ENCODE measurements around the gene PITPNC1. TPM values are rescaled to one million over a fixed set of nuclear protein-coding genes. Genes with fewer than 3 reads are reported as not detected.

Gene PITPNC1
- total and polyA plus RNA-seq, 2 donors (not counting 1 experiment from before 2014, with no cell fraction given), result 4.7 to 26.1 TPM

- peaks cover 38% of the 10 kb centered on the region for H3K4me1 Mint-ChIP-seq
- WGBS (ENCODE audit: insufficient coverage), result 57% methylated on average over 4 of the region's 6 CpGs
- peak overlapping the region; percentile 17 for H3K9ac ChIP-seq (ENCODE audit: low read length)
- ATAC-seq (ENCODE audit: low read depth) (no peak), DNase-seq (no peak)
- no peaks in the 10 kb centered on the region for H3K9me3 Mint-ChIP-seq (ENCODE audit: insufficient read depth)
- peaks cover 0 to 2% of the 10 kb centered on the region in 2 experiments for H3K36me3 ChIP-seq (replicated peaks in 1 of 2; ENCODE audit: control extremely low read depth in 1 of 2, control insufficient read depth in 1 of 2, extremely low read depth in 1 of 2, insufficient read depth in 2 of 2, low read length in 1 of 2)
- no peaks in the 10 kb centered on the region for H4K20me1 ChIP-seq (ENCODE audit: control insufficient read depth, insufficient read depth, low read length, poor library complexity, severe bottlenecking)
- H3K4me3 Mint-ChIP-seq, result peak overlapping the region; percentile 46
- peak overlapping the region in 1 of 5 experiments; percentile 4 for H3K4me3 ChIP-seq (ENCODE audit: control extremely low read depth in 1 of 5, extremely low read depth in 1 of 5, insufficient read depth in 1 of 5, low read depth in 2 of 5, low read length in 4 of 5)
- peak overlapping the region; percentile 68 for H2AFZ ChIP-seq (ENCODE audit: insufficient read depth, low read depth, low read length, poor library complexity, severe bottlenecking)
- intact Hi-C loops (cut with micrococcal nuclease), result no loop called here
- TF ChIP-seq CTCF (IDR thresholded peaks at IDR 0.05) (no peak), EZH2 (IDR thresholded peaks at IDR 0.05; ENCODE audit: borderline replicate concordance, insufficient read depth, low read depth, low read length, poor library complexity, severe bottlenecking) (no peak)
- CTCF ChIA-PET, result interaction anchor here (1.0 kb wide), 1 partner anchor 11 kb away, joined by 5 read pairs; no protein-coding TSS in a partner anchor
- H3K27me3 ChIP-seq (replicated peaks in 1 of 4; ENCODE audit: control extremely low read depth in 1 of 4, control insufficient read depth in 3 of 4, insufficient read depth in 4 of 4, low read length in 3 of 4), result no peaks in the 10 kb centered on the region
- H3K27ac Mint-ChIP-seq, result peak overlapping the region; percentile 82
- no peaks in the 10 kb centered on the region for H3K27me3 Mint-ChIP-seq
- H3K79me2 ChIP-seq (ENCODE audit: control insufficient read depth, insufficient read depth, low read length), result no peaks in the 10 kb centered on the region
- H3K4me2 ChIP-seq (replicated peaks; ENCODE audit: low read depth, low read length, poor library complexity, severe bottlenecking), result peak overlapping the region; percentile 39
- no peaks in the 10 kb centered on the region for H3K9me3 ChIP-seq (ENCODE audit: control extremely low read depth in 1 of 3, control insufficient read depth in 2 of 3, insufficient read depth in 1 of 3, low read length in 2 of 3)
- H3K4me1 ChIP-seq (ENCODE audit: control insufficient read depth in 2 of 2, insufficient read depth in 2 of 2, low read length in 2 of 2), result peaks cover 31% of the 10 kb centered on the region in 2 donors
- POLR2A ChIA-PET, result no interaction called here
- peak overlapping the region; percentile 21 to 67 for H3K27ac ChIP-seq (ENCODE audit: low read length in 2 of 2)
Measured at GRCh38 chr17:67679721-67680120, 302.6 kb downstream of the PITPNC1 start.

- Histone ChIP-seq H4K20me1 (ENCODE audit: control insufficient read depth, insufficient read depth, low read length, poor library complexity, severe bottlenecking) (no peaks in the 10 kb centered on the region), H3K79me2 (ENCODE audit: control insufficient read depth, insufficient read depth, low read length) (no peaks in the 10 kb centered on the region), H3K27ac (ENCODE audit: low read length in 2 of 2) (peak overlapping the region; percentile 32 to 54), H3K4me3 (ENCODE audit: control extremely low read depth in 1 of 5, extremely low read depth in 1 of 5, insufficient read depth in 1 of 5, low read depth in 2 of 5, low read length in 4 of 5) (no peak overlapping the region), H3K27me3 (replicated peaks in 1 of 4; ENCODE audit: control extremely low read depth in 1 of 4, control insufficient read depth in 3 of 4, insufficient read depth in 4 of 4, low read length in 3 of 4) (no peaks in the 10 kb centered on the region), H3K9me3 (ENCODE audit: control extremely low read depth in 1 of 3, control insufficient read depth in 2 of 3, insufficient read depth in 1 of 3, low read length in 2 of 3) (no peaks in the 10 kb centered on the region), H3K9ac (ENCODE audit: low read length) (peak overlapping the region; percentile 10), H3K36me3 (replicated peaks in 1 of 2; ENCODE audit: control extremely low read depth in 1 of 2, control insufficient read depth in 1 of 2, extremely low read depth in 1 of 2, insufficient read depth in 2 of 2, low read length in 1 of 2) (no peaks in the 10 kb centered on the region), H2AFZ (ENCODE audit: insufficient read depth, low read depth, low read length, poor library complexity, severe bottlenecking) (peak overlapping the region; percentile 20), H3K4me1 (ENCODE audit: control insufficient read depth in 2 of 2, insufficient read depth in 2 of 2, low read length in 2 of 2) (peaks cover 31% of the 10 kb centered on the region in 2 donors), H3K4me2 (replicated peaks; ENCODE audit: low read depth, low read length, poor library complexity, severe bottlenecking) (peak overlapping the region; percentile 43)
- DNase-seq (no peak), ATAC-seq (ENCODE audit: low read depth) (peak; percentile 54)
- Mint-ChIP-seq H3K27me3 (no peaks in the 10 kb centered on the region), H3K27ac (peak overlapping the region; percentile 82), H3K4me3 (peak overlapping the region; percentile 51), H3K4me1 (peaks cover 38% of the 10 kb centered on the region), H3K9me3 (ENCODE audit: insufficient read depth) (no peaks in the 10 kb centered on the region)
- ChIA-PET CTCF (interaction anchor here (0.6 to 1.5 kb wide), 3 partner anchors 10 to 302 kb away, joined by 3 to 4 read pairs (median 3); partner anchors contain the start of gene NOL11), POLR2A (no interaction called here)
- TF ChIP-seq EZH2 (IDR thresholded peaks at IDR 0.05; ENCODE audit: borderline replicate concordance, insufficient read depth, low read depth, low read length, poor library complexity, severe bottlenecking), result no peak
- TF ChIP-seq CTCF (IDR thresholded peaks at IDR 0.05), result no peak
- no CpG with 5 or more reads among the region's 8 CpGs for WGBS (ENCODE audit: insufficient coverage)
- intact Hi-C loops (cut with micrococcal nuclease), result no loop called here
Measured at GRCh38 chr17:67680445-67681224, 303.6 kb downstream of the PITPNC1 start.
